Mesenchymal stem cell (in vitro differentiated cells and primary cell): ENCODE data around the gene DMBX1.

Experiments
- DNase-seq: peaks from one replicate; pipeline ENCODE4 v3.0.0-alpha.2; 2013
- H2AFZ ChIP-seq: one replicate; pipeline ENCODE4 v1.6.1; 2013; ENCODE audit warnings: low read depth, mild to moderate bottlenecking, control low read depth, inconsistent platforms, low read length, moderate library complexity
- H2AK5ac ChIP-seq: 2 replicates; pipeline ENCODE4 v1.6.1; 2013; ENCODE audit warnings: low read length, moderate library complexity, mild to moderate bottlenecking, inconsistent platforms; ENCODE audit not compliant: severe bottlenecking
- H2BK120ac ChIP-seq: one replicate; pipeline ENCODE4 v1.6.1; 2013; ENCODE audit warnings: low read depth, mild to moderate bottlenecking, inconsistent platforms, low read length, moderate library complexity
- H2BK12ac ChIP-seq, 2 experiments: one replicate each; pipeline ENCODE4 v1.6.1; 2013; ENCODE audit warnings: inconsistent platforms in 2 of 2, low read length in 2 of 2, mild to moderate bottlenecking in 2 of 2, moderate library complexity in 2 of 2, control low read depth in 1 of 2
- H2BK15ac ChIP-seq: one replicate; pipeline ENCODE4 v1.6.1; 2013; ENCODE audit warnings: mild to moderate bottlenecking, low read depth, inconsistent platforms; ENCODE audit not compliant: poor library complexity, severe bottlenecking
- H2BK5ac ChIP-seq: 2 replicates; pipeline ENCODE4 v1.6.1; 2013; ENCODE audit warnings: low read depth, mild to moderate bottlenecking, low read length, control low read depth, inconsistent platforms; ENCODE audit not compliant: poor library complexity, severe bottlenecking
- H3K14ac ChIP-seq, 2 experiments: one replicate each; pipeline ENCODE4 v1.6.1; 2013; ENCODE audit warnings: inconsistent platforms in 2 of 2, low read length in 2 of 2, control low read depth in 1 of 2, mild to moderate bottlenecking in 1 of 2, moderate library complexity in 1 of 2
- H3K18ac ChIP-seq, 2 experiments: one replicate each; pipeline ENCODE4 v1.6.1; 2013; ENCODE audit warnings: inconsistent platforms in 2 of 2, low read length in 2 of 2, control low read depth in 1 of 2, low read depth in 1 of 2, mild to moderate bottlenecking in 1 of 2
- H3K23ac ChIP-seq, 2 experiments: one replicate each; pipeline ENCODE4 v1.6.1; 2013; ENCODE audit warnings: inconsistent platforms in 2 of 2, low read length in 2 of 2, mild to moderate bottlenecking in 2 of 2, moderate library complexity in 2 of 2, control low read depth in 1 of 2
- H3K27ac ChIP-seq: 2 replicates; pipeline ENCODE4 v1.5.1; 2013; ENCODE audit warnings: mild to moderate bottlenecking, moderate library complexity, low read length, control low read depth, inconsistent platforms; ENCODE audit not compliant: poor library complexity, severe bottlenecking
- H3K27me3 ChIP-seq, 2 experiments: 2 replicates each; pipeline versions ENCODE4 v1.6.1 to v1.7.0; 2013; ENCODE audit warnings: low read length in 2 of 2, mild to moderate bottlenecking in 2 of 2, moderate library complexity in 2 of 2, control low read depth in 1 of 2, inconsistent platforms in 1 of 2; ENCODE audit not compliant: control insufficient read depth in 1 of 2, insufficient read depth in 1 of 2
- H3K36me3 ChIP-seq, 2 experiments: 2 replicates each; pipeline versions ENCODE4 v1.6.1 to v1.7.0; 2013; ENCODE audit warnings: low read length in 2 of 2, control low read depth in 1 of 2, inconsistent platforms in 1 of 2, low read depth in 1 of 2, mild to moderate bottlenecking in 1 of 2; ENCODE audit not compliant: insufficient read depth in 2 of 2, control insufficient read depth in 1 of 2
- H3K4ac ChIP-seq, 2 experiments: one replicate each; pipeline ENCODE4 v1.6.1; 2013; ENCODE audit warnings: inconsistent platforms in 2 of 2, low read length in 2 of 2, mild to moderate bottlenecking in 2 of 2, moderate library complexity in 2 of 2, control low read depth in 1 of 2, low read depth in 1 of 2
- H3K4me1 ChIP-seq: 2 replicates; pipeline ENCODE4 v1.6.1; 2013; ENCODE audit warnings: low read depth, low read length, control low read depth; ENCODE audit not compliant: control insufficient read depth, insufficient read depth
- H3K4me2 ChIP-seq: 2 replicates; pipeline ENCODE4 v1.6.1; 2013; ENCODE audit warnings: low read length, mild to moderate bottlenecking, inconsistent platforms; ENCODE audit not compliant: poor library complexity, severe bottlenecking
- H3K4me3 ChIP-seq, 2 experiments: 2 replicates each; pipeline versions ENCODE4 v1.5.1 to v1.7.0; 2013; ENCODE audit warnings: low read length in 2 of 2, mild to moderate bottlenecking in 2 of 2, control low read depth in 1 of 2, low read depth in 1 of 2; ENCODE audit not compliant: insufficient read depth in 1 of 2
- H3K79me1 ChIP-seq: replicated peaks from 2 replicates; pipeline ENCODE4 v1.6.1; 2013; ENCODE audit warnings: mild to moderate bottlenecking, control low read depth, low read length, inconsistent platforms; ENCODE audit not compliant: poor library complexity, severe bottlenecking
- H3K9ac ChIP-seq: 2 replicates; pipeline ENCODE4 v1.7.0; 2013; ENCODE audit warnings: mild to moderate bottlenecking, low read length, moderate library complexity
- H3K9me3 ChIP-seq: 2 replicates; pipeline ENCODE4 v1.7.0; 2013; ENCODE audit warnings: mild to moderate bottlenecking, low read length; ENCODE audit not compliant: control insufficient read depth
- H4K8ac ChIP-seq: one replicate; pipeline ENCODE4 v1.6.1; 2013; ENCODE audit warnings: inconsistent platforms, mild to moderate bottlenecking, low read length, moderate library complexity
- H4K91ac ChIP-seq: one replicate; pipeline ENCODE4 v1.6.1; 2013; ENCODE audit warnings: mild to moderate bottlenecking, low read length, inconsistent platforms
- WGBS: methylation state at CpG from one replicate; pipeline ENCODE4 v1.1.7; 2013; ENCODE audit warnings: mixed read lengths; 5-methylcytosine and 5-hydroxymethylcytosine counted together

The DMBX1 gene

DNA sequence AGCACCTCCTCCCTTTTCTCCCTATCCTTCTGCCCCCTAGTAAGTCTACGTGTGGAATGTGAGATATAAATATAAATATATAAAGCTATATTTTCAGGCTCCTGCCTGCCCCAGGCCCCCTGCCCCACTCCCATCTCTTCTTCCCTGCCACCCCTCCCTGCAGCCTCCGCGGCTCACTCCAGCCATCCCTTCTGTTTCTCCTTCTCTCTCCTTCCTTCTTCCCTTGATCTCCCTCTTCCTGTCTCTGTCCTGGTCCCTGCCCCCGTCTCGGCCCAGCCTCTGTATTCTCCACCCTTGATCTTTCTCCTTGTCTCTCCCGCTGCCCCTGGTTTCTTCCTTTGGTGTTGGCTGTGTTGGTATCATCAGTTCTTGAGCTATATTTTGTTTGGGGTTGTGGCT is 23.2 kb downstream of the DMBX1 start:
- H2BK5ac ChIP-seq = no peak overlapping the region
- peaks cover 56 to 62% of the 10 kb centered on the region in 2 experiments for H3K27me3 ChIP-seq
- no peak overlapping the region for H4K8ac ChIP-seq
- no peak overlapping the region for H3K9ac ChIP-seq
- no peak overlapping the region for H3K4me2 ChIP-seq
- no peak overlapping the region for H2BK12ac ChIP-seq
- no peak overlapping the region for H4K91ac ChIP-seq
- H2AFZ ChIP-seq = no peak overlapping the region
- no peak overlapping the region for H3K14ac ChIP-seq
- no peak overlapping the region for H3K23ac ChIP-seq
- H2AK5ac ChIP-seq = no peak overlapping the region
- no peak overlapping the region for H2BK120ac ChIP-seq
- no peak overlapping the region for H3K27ac ChIP-seq
- peaks cover 8% of the 10 kb centered on the region for H3K4me1 ChIP-seq
- 23% methylated on average over 5 of the region's 6 CpGs for WGBS
- H3K79me1 ChIP-seq = no peaks in the 10 kb centered on the region
- no peak overlapping the region for H2BK15ac ChIP-seq
- H3K18ac ChIP-seq = no peak overlapping the region
- no peak overlapping the region for H3K4me3 ChIP-seq
- DNase-seq = no peak
- no peaks in the 10 kb centered on the region for H3K36me3 ChIP-seq
- no peak overlapping the region for H3K4ac ChIP-seq
- H3K9me3 ChIP-seq = no peaks in the 10 kb centered on the region

DNA sequence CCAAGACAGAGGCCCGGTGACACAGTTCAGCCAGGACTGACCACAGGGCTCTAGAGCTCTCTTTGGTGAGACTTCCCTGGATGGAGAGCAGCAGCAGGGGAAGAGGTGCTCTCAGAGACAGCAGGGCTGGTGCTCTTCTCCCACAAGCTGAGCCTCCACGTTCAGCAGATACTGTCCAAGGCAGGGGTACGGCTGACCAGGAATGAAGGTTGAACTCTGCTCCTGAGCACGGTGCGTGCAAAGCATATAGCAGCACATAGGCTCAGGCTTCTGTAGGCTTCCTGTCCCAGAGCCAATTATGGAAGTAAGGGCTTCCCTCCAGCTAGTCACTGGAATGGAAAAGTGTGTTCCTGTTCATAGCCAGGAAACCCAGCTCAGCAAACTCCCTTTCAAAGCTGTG is 23.9 kb downstream of the DMBX1 start:
- peak overlapping the region in 1 of 2 experiments; percentile 24 for H3K23ac ChIP-seq
- H3K79me1 ChIP-seq = no peaks in the 10 kb centered on the region
- no peaks in the 10 kb centered on the region for H3K9me3 ChIP-seq
- no peak overlapping the region for H4K91ac ChIP-seq
- H2BK5ac ChIP-seq = no peak overlapping the region
- H3K9ac ChIP-seq = no peak overlapping the region
- no peak overlapping the region for H3K4me2 ChIP-seq
- peaks cover 63 to 66% of the 10 kb centered on the region in 2 experiments for H3K27me3 ChIP-seq
- peaks cover 8% of the 10 kb centered on the region for H3K4me1 ChIP-seq
- no peak overlapping the region for H3K14ac ChIP-seq
- H2BK120ac ChIP-seq = no peak overlapping the region
- no peak overlapping the region for H2BK15ac ChIP-seq
- H3K36me3 ChIP-seq = no peaks in the 10 kb centered on the region
- H2AK5ac ChIP-seq = no peak overlapping the region
- H2BK12ac ChIP-seq = no peak overlapping the region
- H3K18ac ChIP-seq = no peak overlapping the region
- H4K8ac ChIP-seq = no peak overlapping the region
- H2AFZ ChIP-seq = no peak overlapping the region
- H3K27ac ChIP-seq = no peak overlapping the region
- H3K4ac ChIP-seq = no peak overlapping the region
- no peak overlapping the region for H3K4me3 ChIP-seq
- no peak for DNase-seq
- WGBS = 64% methylated on average over 5 of the region's 5 CpGs

DNA sequence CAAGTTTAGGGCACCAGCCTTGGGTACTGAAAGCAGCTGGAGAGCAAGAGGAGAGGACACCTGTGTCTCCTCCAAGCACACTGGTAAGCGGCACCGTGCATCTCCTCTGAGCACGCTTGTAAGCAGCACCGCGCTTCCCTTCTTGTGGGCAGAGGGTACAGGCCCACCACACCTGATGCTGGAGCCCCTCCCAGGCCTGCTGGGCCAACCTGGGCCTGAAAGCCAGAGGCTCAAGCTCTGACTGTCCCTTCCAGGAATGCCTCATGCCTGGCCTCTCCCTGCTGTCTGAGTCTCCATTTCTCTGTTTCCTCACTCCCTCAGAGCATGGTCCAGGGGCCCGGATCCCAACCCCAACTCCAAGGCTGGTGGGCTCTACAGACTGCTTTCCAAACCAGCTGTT is 25.9 kb downstream of the DMBX1 start:
- H3K4me1 ChIP-seq = peaks cover 19% of the 10 kb centered on the region

DNA sequence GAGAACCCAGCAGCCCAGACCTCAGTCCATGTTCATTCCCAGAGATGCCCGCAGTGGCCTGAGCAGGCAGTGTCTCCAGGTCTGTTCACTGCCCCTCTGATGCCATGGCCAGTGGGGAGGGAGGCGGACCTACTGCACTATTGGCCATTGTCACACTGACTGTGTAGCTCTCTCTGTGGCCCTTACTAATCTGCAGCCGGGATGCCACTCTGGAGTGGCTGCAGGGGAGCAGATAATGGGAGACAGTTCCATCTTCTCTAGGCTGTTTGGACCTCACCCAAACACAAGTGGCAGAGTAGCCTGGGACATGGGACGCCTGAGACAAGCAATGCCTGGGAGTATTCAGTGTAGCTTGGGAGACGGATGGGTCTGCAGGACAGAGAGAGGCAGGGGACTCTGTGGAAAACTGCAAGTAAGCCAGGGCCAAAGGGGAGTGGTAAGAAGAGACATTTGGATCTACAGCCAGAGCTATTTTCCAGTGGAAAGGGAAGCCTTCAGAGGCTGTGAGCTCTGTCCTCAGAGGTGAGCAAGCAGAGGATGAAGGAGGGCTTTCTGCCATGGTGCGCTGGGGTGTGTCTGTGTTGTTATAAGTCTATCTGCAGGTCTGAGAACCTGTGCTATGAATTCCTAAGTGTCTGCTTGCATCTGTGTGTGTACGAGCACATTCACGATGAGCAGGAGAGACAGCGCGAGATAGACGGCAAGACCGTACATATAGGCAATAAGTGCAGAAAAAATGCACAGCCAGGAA is 26.7 kb downstream of the DMBX1 start:
- H3K4me2 ChIP-seq = no peak overlapping the region
- H2AK5ac ChIP-seq = no peak overlapping the region
- 57% methylated on average over 12 of the region's 12 CpGs for WGBS
- H3K4ac ChIP-seq = no peak overlapping the region
- H3K9ac ChIP-seq = no peak overlapping the region
- H3K4me1 ChIP-seq = peaks cover 22% of the 10 kb centered on the region
- no peak overlapping the region for H2BK5ac ChIP-seq
- H4K91ac ChIP-seq = no peak overlapping the region
- no peak overlapping the region for H3K14ac ChIP-seq
- no peaks in the 10 kb centered on the region for H3K36me3 ChIP-seq
- no peak overlapping the region for H2AFZ ChIP-seq
- H3K9me3 ChIP-seq = no peaks in the 10 kb centered on the region
- no peak overlapping the region for H3K18ac ChIP-seq
- H3K4me3 ChIP-seq = no peak overlapping the region
- H2BK15ac ChIP-seq = no peak overlapping the region
- no peak overlapping the region for H2BK12ac ChIP-seq
- peaks cover 63 to 69% of the 10 kb centered on the region in 2 experiments for H3K27me3 ChIP-seq
- no peaks in the 10 kb centered on the region for H3K79me1 ChIP-seq
- H3K27ac ChIP-seq = no peak overlapping the region
- H3K23ac ChIP-seq = no peak overlapping the region
- no peak overlapping the region for H4K8ac ChIP-seq
- H2BK120ac ChIP-seq = no peak overlapping the region
- no peak for DNase-seq

More for the DNA sequence above, 25.9 kb downstream of the DMBX1 start:
- Histone ChIP-seq H4K8ac (no peak overlapping the region), H3K79me1 (no peaks in the 10 kb centered on the region), H2AK5ac (no peak overlapping the region), H2BK15ac (no peak overlapping the region), H3K4me2 (no peak overlapping the region), H3K27ac (no peak overlapping the region), H3K4me3 (no peak overlapping the region), H3K9me3 (no peaks in the 10 kb centered on the region), H2BK5ac (no peak overlapping the region), H3K23ac (no peak overlapping the region), H3K36me3 (no peaks in the 10 kb centered on the region), H3K9ac (no peak overlapping the region), H2AFZ (no peak overlapping the region), H3K18ac (no peak overlapping the region), H2BK12ac (no peak overlapping the region), H3K4ac (no peak overlapping the region), H2BK120ac (no peak overlapping the region), H3K14ac (no peak overlapping the region), H4K91ac (no peak overlapping the region), H3K27me3 (peaks cover 67 to 69% of the 10 kb centered on the region in 2 experiments)
- WGBS = 91% methylated on average over 6 of the region's 6 CpGs
- DNase-seq = no peak
